Activated CD4-positive, alpha-beta T cell treated with anti-CD3 and anti-CD28 coated beads, Interleukin-2, amount 50 U/mL, for 4 hours (primary cell): ENCODE data around the gene RPLP2.
A peak's percentile ranks its signal among the peaks of the same experiment; 100 is the strongest.

ENCODE experiments used
- DNase-seq, 2 experiments: peaks; one replicate each; pipeline ENCODE4 v3.0.0-alpha.2; 2020

Gene RPLP2

GRCh38 chr11:774873-775592, 34.7 kb upstream of the RPLP2 start:
- no peak for DNase-seq

- no peak for DNase-seq
These were observed 33.6 kb upstream of the RPLP2 start for GRCh38 chr11:776263-776560.

- DNase-seq: no peak
These were observed 33.0 kb upstream of the RPLP2 start for GRCh38 chr11:776561-777287.

- peak; percentile 90 for DNase-seq
These were observed 32.2 kb upstream of the RPLP2 start, which contains the start of gene GATD1 for GRCh38 chr11:777288-778255. TSS of gene GATD1 (minus strand) at chr11:777487. CDS start at chr11:777462, 25 bp downstream.

- no peak for DNase-seq
These were observed 30.5 kb upstream of the RPLP2 start for GRCh38 chr11:778976-779954.

- DNase-seq: no peak
These were observed 29.7 kb upstream of the RPLP2 start for GRCh38 chr11:779955-780532.

GRCh38 chr11:782264-783174, 27.2 kb upstream of the RPLP2 start:
- no peak for DNase-seq

GRCh38 chr11:783581-784015, 26.2 kb upstream of the RPLP2 start:
- no peak for DNase-seq

GRCh38 chr11:786235-787083, 23.3 kb upstream of the RPLP2 start:
- no peak for DNase-seq

- no peak for DNase-seq
These were observed 22.6 kb upstream of the RPLP2 start for GRCh38 chr11:787084-787675.

- no peak for DNase-seq
These were observed 21.6 kb upstream of the RPLP2 start for GRCh38 chr11:788009-788640.

GRCh38 chr11:788953-789940, 20.5 kb upstream of the RPLP2 start:
- DNase-seq: no peak

- peak in 1 of 2 experiments; percentile 34 for DNase-seq
These were observed 19.8 kb upstream of the RPLP2 start, which contains the start of gene CEND1 for GRCh38 chr11:789943-790342. TSS of gene CEND1 (minus strand) at chr11:790090. CDS start at chr11:788576, 1,514 bp downstream.

- DNase-seq: no peak
These were observed 18.8 kb upstream of the RPLP2 start for GRCh38 chr11:790721-791564.

GRCh38 chr11:791658-792534, 17.9 kb upstream of the RPLP2 start:
- no peak for DNase-seq
